ENCODE measurements around the gene CAPZB. TPM values are rescaled to one million over a fixed set of nuclear protein-coding genes. Genes with fewer than 3 reads are reported as not detected.

CAPZB gene
- total and polyA plus RNA-seq, 2 experiments from 2014 or later, result 229 to 494 TPM

- in situ Hi-C loops (cut with MboI), result no loop called here
- WGBS, 2 experiments (ENCODE audit: low coverage in 1 of 2, low lambda C conversion rate in 2 of 2, missing lambda C conversion rate in 2 of 2), result 66 to 70% methylated on average over 10 of the region's 10 CpGs
- Histone ChIP-seq H3K27ac (peak overlapping the region; percentile 95), H2AFZ (no peak overlapping the region), H4K20me1 (ENCODE audit: insufficient read depth) (no peaks in the 10 kb centered on the region), H3K9ac (no peak overlapping the region), H3K4me2 (ENCODE audit: unreplicated experiment) (no peak overlapping the region), H3K9me3 (ENCODE audit: low read depth) (no peaks in the 10 kb centered on the region), H3K9me2 (ENCODE audit: insufficient read depth) (no peaks in the 10 kb centered on the region), H3K27me3 (replicated peaks; ENCODE audit: insufficient read depth) (no peaks in the 10 kb centered on the region), H3F3A (ENCODE audit: insufficient read depth) (peaks cover 59% of the 10 kb centered on the region), H3K79me2 (ENCODE audit: insufficient read depth) (peaks cover 90% of the 10 kb centered on the region), H3K36me3 (ENCODE audit: low read depth) (no peaks in the 10 kb centered on the region), H3K4me1 (ENCODE audit: insufficient read depth) (peaks cover 84% of the 10 kb centered on the region), H3K4me3 (no peak overlapping the region)
- TF ChIP-seq EZH2 (IDR thresholded peaks at IDR 0.05; ENCODE audit: insufficient read depth, poor library complexity, severe bottlenecking) (no peak), EZH2phosphoT487 (IDR thresholded peaks at IDR 0.05; ENCODE audit: insufficient read depth, low read depth) (no peak)
- DNase-seq, result no peak
These were observed 40.9 kb downstream of the CAPZB start for GRCh38 chr1:19444296-19445021.

GRCh38 chr1:19443326-19443725, 42.0 kb downstream of the CAPZB start:
- no peak for TF ChIP-seq EZH2phosphoT487 (IDR thresholded peaks at IDR 0.05; ENCODE audit: insufficient read depth, low read depth)
- no peak for TF ChIP-seq EZH2 (IDR thresholded peaks at IDR 0.05; ENCODE audit: insufficient read depth, poor library complexity, severe bottlenecking)
- DNase-seq, result no peak
- no peaks in the 10 kb centered on the region for H3K9me3 ChIP-seq (ENCODE audit: low read depth)
- H3F3A ChIP-seq (ENCODE audit: insufficient read depth), result peaks cover 60% of the 10 kb centered on the region
- H3K4me1 ChIP-seq (ENCODE audit: insufficient read depth), result peaks cover 84% of the 10 kb centered on the region
- no peaks in the 10 kb centered on the region for H3K27me3 ChIP-seq (replicated peaks; ENCODE audit: insufficient read depth)
- peak overlapping the region; percentile 90; the same call in 1 of the 2 replicates for H3K27ac ChIP-seq
- WGBS, 2 experiments (ENCODE audit: low coverage in 1 of 2, low lambda C conversion rate in 2 of 2, missing lambda C conversion rate in 2 of 2), result 51 to 57% methylated on average over 4 of the region's 4 CpGs
- in situ Hi-C loops (cut with MboI), result no loop called here
- H2AFZ ChIP-seq, result no peak overlapping the region
- H3K4me2 ChIP-seq (ENCODE audit: unreplicated experiment), result no peak overlapping the region
- no peaks in the 10 kb centered on the region for H4K20me1 ChIP-seq (ENCODE audit: insufficient read depth)
- H3K9ac ChIP-seq, result no peak overlapping the region
- no peaks in the 10 kb centered on the region for H3K9me2 ChIP-seq (ENCODE audit: insufficient read depth)
- no peak overlapping the region for H3K4me3 ChIP-seq
- peaks cover 99% of the 10 kb centered on the region for H3K79me2 ChIP-seq (ENCODE audit: insufficient read depth)
- no peaks in the 10 kb centered on the region for H3K36me3 ChIP-seq (ENCODE audit: low read depth)

- no peak overlapping the region for H2AFZ ChIP-seq
- H3K4me3 ChIP-seq, result no peak overlapping the region
- peak; percentile 69 for DNase-seq
- peaks cover 84% of the 10 kb centered on the region for H3K4me1 ChIP-seq (ENCODE audit: insufficient read depth)
- peak overlapping the region; percentile 90 for H3K27ac ChIP-seq
- H3K9me2 ChIP-seq (ENCODE audit: insufficient read depth), result no peaks in the 10 kb centered on the region
- H3K27me3 ChIP-seq (replicated peaks; ENCODE audit: insufficient read depth), result no peaks in the 10 kb centered on the region
- peaks cover 60% of the 10 kb centered on the region for H3F3A ChIP-seq (ENCODE audit: insufficient read depth)
- no peak for TF ChIP-seq EZH2 (IDR thresholded peaks at IDR 0.05; ENCODE audit: insufficient read depth, poor library complexity, severe bottlenecking)
- no peak for TF ChIP-seq EZH2phosphoT487 (IDR thresholded peaks at IDR 0.05; ENCODE audit: insufficient read depth, low read depth)
- WGBS, 2 experiments (ENCODE audit: low coverage in 1 of 2, low lambda C conversion rate in 2 of 2, missing lambda C conversion rate in 2 of 2), result 51 to 54% methylated on average over 22 of the region's 22 CpGs
- H3K79me2 ChIP-seq (ENCODE audit: insufficient read depth), result peaks cover 100% of the 10 kb centered on the region
- H3K36me3 ChIP-seq (ENCODE audit: low read depth), result peaks cover 4% of the 10 kb centered on the region; the same call in 1 of the 2 replicates
- H3K4me2 ChIP-seq (ENCODE audit: unreplicated experiment), result peak overlapping the region; percentile 23
- in situ Hi-C loops (cut with MboI), result no loop called here
- H4K20me1 ChIP-seq (ENCODE audit: insufficient read depth), result no peaks in the 10 kb centered on the region
- no peaks in the 10 kb centered on the region for H3K9me3 ChIP-seq (ENCODE audit: low read depth)
- peak overlapping the region; percentile 65 for H3K9ac ChIP-seq
These were observed 42.9 kb downstream of the CAPZB start for GRCh38 chr1:19442154-19443096.

DNA sequence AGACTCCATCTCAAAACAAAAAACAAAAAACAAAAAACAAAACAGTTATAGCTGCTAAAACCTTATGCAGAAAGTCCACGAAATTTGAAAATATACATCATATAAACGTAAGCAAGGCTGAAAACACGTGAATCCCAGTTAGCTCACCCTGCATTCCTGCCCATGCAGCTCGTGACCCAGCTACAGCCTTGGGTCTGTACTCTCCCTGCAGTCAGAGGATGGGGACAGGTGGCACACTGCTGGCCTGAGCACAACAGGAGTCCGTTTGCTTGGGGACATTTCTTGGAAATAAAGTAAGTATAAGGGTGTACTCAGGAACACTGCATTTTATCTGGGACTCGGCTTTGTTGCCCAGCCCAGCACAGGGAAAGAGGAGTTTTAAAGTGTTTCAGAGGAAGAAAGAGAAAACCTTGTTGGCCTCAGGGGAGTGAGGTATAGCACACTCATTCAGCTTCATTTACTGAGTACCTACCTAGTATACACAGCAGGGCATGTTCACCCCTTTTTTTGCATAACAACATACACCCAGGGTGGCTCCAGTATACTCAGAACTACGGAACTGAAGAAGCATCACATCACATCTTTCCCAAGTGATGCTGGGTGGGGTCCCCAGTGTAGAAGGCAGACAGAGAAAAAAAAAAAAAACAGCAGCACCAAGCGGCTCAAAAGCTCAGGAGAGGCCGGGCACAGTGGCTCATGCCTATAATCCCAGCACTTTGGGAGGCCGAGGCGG, 44.1 kb downstream of the CAPZB start:
- H3K9me2 ChIP-seq (ENCODE audit: insufficient read depth), result no peaks in the 10 kb centered on the region
- in situ Hi-C loops (cut with MboI), result no loop called here
- no peaks in the 10 kb centered on the region for H3K9me3 ChIP-seq (ENCODE audit: low read depth)
- no peak overlapping the region for H2AFZ ChIP-seq
- H3K27me3 ChIP-seq (replicated peaks; ENCODE audit: insufficient read depth), result no peaks in the 10 kb centered on the region
- H3K4me3 ChIP-seq, result no peak overlapping the region
- peaks cover 4% of the 10 kb centered on the region; the same call in 1 of the 2 replicates for H3K36me3 ChIP-seq (ENCODE audit: low read depth)
- H3F3A ChIP-seq (ENCODE audit: insufficient read depth), result peaks cover 61% of the 10 kb centered on the region
- H3K4me2 ChIP-seq (ENCODE audit: unreplicated experiment), result peak overlapping the region; percentile 68
- peak; percentile 54 for DNase-seq
- peaks cover 86% of the 10 kb centered on the region for H3K4me1 ChIP-seq (ENCODE audit: insufficient read depth)
- peaks cover 100% of the 10 kb centered on the region for H3K79me2 ChIP-seq (ENCODE audit: insufficient read depth)
- H3K27ac ChIP-seq, result peak overlapping the region; percentile 90
- TF ChIP-seq EZH2 (IDR thresholded peaks at IDR 0.05; ENCODE audit: insufficient read depth, poor library complexity, severe bottlenecking) (no peak), EZH2phosphoT487 (IDR thresholded peaks at IDR 0.05; ENCODE audit: insufficient read depth, low read depth) (no peak)
- peak overlapping the region; percentile 65 for H3K9ac ChIP-seq
- no peaks in the 10 kb centered on the region for H4K20me1 ChIP-seq (ENCODE audit: insufficient read depth)
- WGBS, 2 experiments (ENCODE audit: low coverage in 1 of 2, low lambda C conversion rate in 2 of 2, missing lambda C conversion rate in 2 of 2), result 41 to 46% methylated on average over 11 of the region's 11 CpGs
